ENCODE results near the gene VWA5B1. TPM values are rescaled to one million over a fixed set of nuclear protein-coding genes. Genes with fewer than 3 reads are reported as not detected.

The VWA5B1 gene
- total and polyA plus RNA-seq, 2 experiments from 2014 or later: 0.16 to 1.0 TPM

- no peak for TF ChIP-seq REST (IDR thresholded peaks at IDR 0.05; ENCODE audit: unreplicated experiment)
- TF ChIP-seq CTCF (conservative IDR thresholded peaks at IDR 0.05; ENCODE audit: low read depth in 2 of 2): no peak
These were observed 27.7 kb upstream of the VWA5B1 start (continued) for GRCh38 chr1:20262810-20263534.

GRCh38 chr1:20265250-20265649 lies 25.4 kb upstream of the VWA5B1 start:
- Histone ChIP-seq H3K36me3 (ENCODE audit: insufficient read depth) (no peaks in the 10 kb centered on the region), H2AFZ (no peak overlapping the region), H3K9me2 (ENCODE audit: insufficient read depth) (no peaks in the 10 kb centered on the region), H3K27ac (ENCODE audit: low read depth) (no peak overlapping the region), H3K4me3 (no peak overlapping the region), H3K4me1 (ENCODE audit: insufficient read depth) (no peaks in the 10 kb centered on the region), H3K27me3 (ENCODE audit: insufficient read depth) (no peaks in the 10 kb centered on the region), H3F3A (replicated peaks; ENCODE audit: low read depth) (no peaks in the 10 kb centered on the region), H3K4me2 (no peak overlapping the region), H4K20me1 (replicated peaks; ENCODE audit: insufficient read depth) (no peaks in the 10 kb centered on the region), H3K79me2 (replicated peaks; ENCODE audit: insufficient read depth) (no peaks in the 10 kb centered on the region)
- no peak overlapping the region for H3K27ac Mint-ChIP-seq
- H3K36me3 Mint-ChIP-seq (ENCODE audit: low read depth): no peaks in the 10 kb centered on the region
- peaks cover 2% of the 10 kb centered on the region; the same call in 1 of the 3 replicates for H3K4me1 Mint-ChIP-seq
- H3K9me3 Mint-ChIP-seq: no peaks in the 10 kb centered on the region
- H3K4me3 Mint-ChIP-seq: no peak overlapping the region
- ATAC-seq: no peak
- DNase-seq (ENCODE audit: low spot score): no peak
- peaks cover 7% of the 10 kb centered on the region for H3K27me3 Mint-ChIP-seq (ENCODE audit: insufficient read depth, low read depth, poor library complexity)
- TF ChIP-seq ETS1 (IDR thresholded peaks at IDR 0.05) (no peak), CREB1 (CRISPR knock-in tag; IDR thresholded peaks at IDR 0.05; ENCODE audit: low read depth) (no peak), EZH2phosphoT487 (IDR thresholded peaks at IDR 0.05; ENCODE audit: unreplicated experiment) (no peak), JUNB (IDR thresholded peaks at IDR 0.05; ENCODE audit: unreplicated experiment) (no peak), POLR2AphosphoS5 (IDR thresholded peaks at IDR 0.05; ENCODE audit: low read depth) (no peak), ZNF462 (CRISPR knock-in tag; IDR thresholded peaks at IDR 0.05) (no peak), STAT1 (IDR thresholded peaks at IDR 0.05; ENCODE audit: unreplicated experiment) (no peak), EZH2 (IDR thresholded peaks at IDR 0.05; ENCODE audit: low read depth, unreplicated experiment) (no peak)

All from GM23338 (cell line).